Stimulated activated CD4-positive, alpha-beta T cell treated with anti-CD3 and anti-CD28 coated beads, Interleukin-1b, Interleukin-23, amount 100 ng/mL, for 4 hours (primary cell): ENCODE data around the gene PCDHB11.
"Not testable (repeated sequence)": the region's sequence is repeated elsewhere in the genome, so short reads cannot be mapped to it uniquely, and the experiment has no call there.

Experiments
- DNase-seq, 2 donors: peaks; one replicate each; pipeline ENCODE4 v3.0.0-alpha.2; 2020; ENCODE audit warnings: low read depth in 2 of 2

PCDHB11 gene

DNA sequence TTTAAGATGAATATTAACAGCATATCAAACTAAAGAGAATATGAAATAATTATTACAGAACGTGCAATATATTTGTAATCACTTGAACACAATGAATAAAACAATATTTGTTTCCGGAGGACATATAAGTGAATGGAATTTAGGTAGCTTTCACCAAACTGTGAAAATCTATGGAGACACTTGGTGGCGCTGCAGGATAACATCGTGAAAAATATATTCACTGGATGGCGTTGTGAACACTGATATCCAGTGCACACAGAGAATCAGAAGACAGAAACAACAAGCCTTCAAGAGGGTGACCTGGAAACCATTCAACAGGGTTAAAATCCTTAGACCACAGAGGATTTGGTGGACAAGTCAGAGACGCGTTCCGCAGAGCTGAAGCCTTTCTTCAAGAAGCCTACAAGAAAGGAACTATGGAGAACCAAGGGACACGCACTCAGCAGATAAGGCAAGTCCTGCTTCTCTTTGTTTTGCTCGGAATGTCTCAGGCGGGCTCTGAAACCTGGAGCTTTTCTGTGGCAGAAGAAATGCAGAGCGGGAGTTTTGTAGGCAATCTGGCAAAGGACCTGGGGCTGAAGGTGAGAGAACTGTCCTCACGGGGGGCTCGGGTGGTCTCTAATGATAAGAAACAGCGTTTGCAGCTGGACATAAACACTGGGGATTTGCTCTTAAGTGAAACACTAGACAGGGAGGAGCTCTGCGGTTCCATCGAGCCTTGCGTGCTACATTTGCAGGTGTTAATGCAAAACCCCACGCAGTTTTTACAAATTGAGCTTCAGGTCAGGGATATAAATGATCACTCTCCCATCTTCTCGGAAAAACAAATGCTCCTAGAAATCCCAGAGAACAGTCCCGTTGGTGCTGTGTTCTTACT is at the start of gene PCDHB11:
Gene PCDHB11 (plus strand): TSS at position 269 of the 877 bp plus-strand sequence. CDS start 148 bp downstream, at position 417.
- no peak for DNase-seq

GRCh38 chr5:141149812-141150211 is 49.6 kb upstream of the PCDHB11 start, which contains the start of gene PCDHB6:
TSS of gene PCDHB6 (plus strand) at chr5:141150057. CDS start at chr5:141150258, 201 bp downstream.
- no peak for DNase-seq

GRCh38 chr5:141150224-141150992 is 49.0 kb upstream of the PCDHB11 start:
- no peak for DNase-seq

DNA sequence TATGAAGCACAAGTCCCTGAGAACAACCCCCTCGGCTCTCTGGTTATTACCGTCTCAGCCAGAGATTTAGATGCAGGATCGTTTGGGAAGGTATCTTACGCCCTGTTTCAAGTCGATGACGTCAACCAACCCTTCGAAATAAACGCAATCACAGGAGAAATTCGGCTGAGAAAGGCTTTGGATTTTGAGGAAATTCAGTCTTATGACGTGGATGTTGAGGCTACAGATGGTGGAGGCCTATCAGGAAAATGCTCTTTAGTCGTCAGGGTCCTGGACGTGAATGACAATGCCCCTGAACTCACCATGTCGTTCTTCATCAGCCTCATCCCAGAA is 48.5 kb upstream of the PCDHB11 start:
- no peak for DNase-seq

DNA sequence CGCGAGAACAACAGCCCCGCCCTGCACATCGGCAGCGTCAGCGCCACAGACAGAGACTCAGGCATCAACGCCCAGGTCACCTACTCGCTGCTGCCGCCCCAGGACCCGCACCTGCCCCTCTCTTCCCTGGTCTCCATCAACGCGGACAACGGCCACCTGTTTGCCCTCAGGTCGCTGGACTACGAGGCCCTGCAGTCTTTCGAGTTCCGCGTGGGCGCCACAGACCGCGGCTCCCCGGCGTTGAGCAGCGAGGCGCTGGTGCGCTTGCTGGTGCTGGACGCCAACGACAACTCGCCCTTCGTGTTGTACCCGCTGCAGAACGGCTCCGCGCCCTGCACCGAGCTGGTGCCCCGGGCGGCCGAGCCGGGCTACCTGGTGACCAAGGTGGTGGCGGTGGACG is 47.8 kb upstream of the PCDHB11 start:
- not testable (repeated sequence) for DNase-seq

DNA sequence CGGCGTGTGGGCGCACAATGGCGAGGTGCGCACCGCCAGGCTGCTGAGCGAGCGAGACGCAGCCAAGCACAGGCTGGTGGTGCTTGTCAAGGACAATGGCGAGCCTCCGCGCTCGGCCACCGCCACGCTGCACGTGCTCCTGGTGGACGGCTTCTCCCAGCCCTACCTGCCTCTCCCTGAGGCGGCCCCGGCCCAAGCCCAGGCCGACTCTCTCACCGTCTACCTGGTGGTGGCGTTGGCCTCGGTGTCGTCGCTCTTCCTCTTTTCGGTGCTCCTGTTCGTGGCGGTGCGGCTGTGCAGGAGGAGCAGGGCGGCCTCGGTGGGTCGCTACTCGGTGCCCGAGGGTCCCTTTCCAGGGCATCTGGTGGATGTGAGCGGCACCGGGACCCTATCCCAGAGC is 47.3 kb upstream of the PCDHB11 start:
- DNase-seq: not testable (repeated sequence)

DNA sequence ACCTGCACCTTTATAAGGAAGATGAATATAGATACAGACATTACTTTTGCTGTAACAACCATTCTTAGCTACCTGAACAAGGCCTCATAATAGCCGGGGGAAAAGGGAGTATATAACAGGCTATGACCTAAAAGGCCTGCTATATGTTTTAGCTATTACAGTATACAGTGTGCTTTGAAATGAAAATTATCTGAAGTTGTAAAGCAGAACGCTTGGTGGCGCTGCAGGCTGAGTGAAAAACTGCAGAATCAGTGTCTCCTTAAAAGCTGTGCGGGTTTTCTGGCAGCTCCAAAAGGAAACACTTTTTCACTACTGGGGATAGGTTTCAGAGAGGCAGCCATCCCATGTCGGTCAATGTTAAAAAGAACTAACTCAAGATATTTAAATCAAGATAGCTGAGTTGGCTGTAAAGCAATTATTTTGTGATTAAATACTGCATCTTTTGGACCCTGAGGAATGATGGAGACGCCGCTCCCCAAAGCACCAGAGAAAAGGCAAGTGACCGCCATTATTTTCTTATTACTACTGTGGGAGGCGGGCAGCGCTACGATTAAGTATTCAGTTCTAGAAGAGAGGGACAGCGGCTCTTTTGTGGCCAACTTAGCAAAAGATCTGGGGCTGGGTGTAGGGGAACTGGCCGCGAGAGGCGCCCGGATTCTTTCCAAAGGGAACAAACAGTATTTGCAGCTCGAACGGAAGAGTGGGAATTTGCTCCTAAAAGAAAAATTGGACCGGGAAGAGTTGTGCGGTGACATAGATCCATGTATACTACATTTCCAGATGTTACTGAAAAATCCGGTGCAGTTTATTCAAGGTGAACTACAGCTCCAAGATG is 43.7 kb upstream of the PCDHB11 start:
- DNase-seq: no peak

DNA sequence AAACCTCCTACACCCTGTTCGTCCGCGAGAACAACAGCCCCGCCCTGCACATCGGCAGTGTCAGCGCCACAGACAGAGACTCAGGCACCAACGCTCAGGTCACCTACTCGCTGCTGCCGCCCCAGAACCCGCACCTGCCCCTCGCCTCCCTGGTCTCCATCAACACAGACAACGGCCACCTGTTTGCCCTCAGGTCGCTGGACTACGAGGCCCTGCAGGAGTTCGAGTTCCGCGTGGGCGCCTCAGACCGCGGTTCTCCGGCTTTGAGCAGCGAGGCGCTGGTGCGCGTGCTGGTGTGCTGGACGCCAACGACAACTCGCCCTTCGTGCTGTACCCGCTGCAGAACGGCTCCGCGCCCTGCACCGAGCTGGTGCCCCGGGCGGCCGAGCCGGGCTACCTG is 42.1 kb upstream of the PCDHB11 start:
- not testable (repeated sequence) for DNase-seq

DNA sequence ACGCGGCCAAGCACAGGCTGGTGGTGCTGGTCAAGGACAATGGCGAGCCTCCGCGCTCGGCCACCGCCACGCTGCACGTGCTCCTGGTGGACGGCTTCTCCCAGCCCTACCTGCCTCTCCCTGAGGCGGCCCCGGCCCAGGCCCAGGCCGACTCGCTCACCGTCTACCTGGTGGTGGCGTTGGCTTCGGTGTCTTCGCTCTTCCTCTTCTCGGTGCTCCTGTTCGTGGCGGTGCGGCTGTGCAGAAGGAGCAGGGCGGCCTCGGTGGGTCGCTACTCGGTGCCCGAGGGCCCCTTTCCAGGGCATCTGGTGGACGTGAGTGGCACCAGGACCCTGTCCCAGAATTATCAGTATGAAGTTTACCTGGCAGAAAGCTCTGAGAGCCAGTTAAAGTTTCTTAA is 41.5 kb upstream of the PCDHB11 start:
- not testable (repeated sequence) for DNase-seq

DNA sequence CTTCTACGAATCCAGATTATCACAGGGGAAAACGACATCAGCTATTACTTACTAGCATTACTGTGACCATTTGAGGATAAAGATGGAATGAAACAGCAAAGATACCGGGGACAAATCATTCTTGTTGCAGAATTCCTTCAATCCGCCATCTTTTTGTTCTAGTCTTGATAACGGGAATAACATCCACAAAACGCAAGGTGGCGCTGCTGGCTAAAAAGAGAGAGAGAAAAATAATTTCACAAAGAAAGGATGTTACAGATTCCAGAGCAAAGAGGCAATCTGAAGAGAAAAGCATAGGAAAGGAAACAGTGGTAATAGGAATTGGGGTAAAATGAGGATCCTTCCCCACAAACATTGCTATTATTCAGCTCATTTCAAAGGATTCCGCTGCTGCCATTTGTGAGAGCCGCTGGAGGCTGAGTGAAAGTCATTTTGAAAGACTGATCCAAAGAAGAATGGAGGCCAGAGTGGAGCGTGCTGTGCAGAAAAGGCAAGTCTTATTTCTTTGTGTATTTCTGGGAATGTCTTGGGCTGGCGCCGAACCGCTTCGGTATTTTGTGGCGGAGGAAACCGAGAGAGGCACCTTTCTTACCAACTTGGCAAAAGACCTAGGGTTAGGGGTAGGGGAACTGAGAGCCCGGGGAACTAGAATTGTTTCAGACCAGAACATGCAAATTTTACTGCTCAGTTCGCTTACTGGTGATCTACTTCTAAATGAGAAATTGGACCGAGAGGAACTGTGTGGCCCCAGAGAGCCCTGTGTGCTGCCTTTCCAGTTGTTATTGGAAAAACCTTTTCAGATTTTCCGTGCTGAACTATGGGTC is 26.8 kb upstream of the PCDHB11 start, which contains the start of gene PCDHB7:
Gene PCDHB7 (plus strand): TSS at position 264 of the 824 bp plus-strand sequence. CDS start 192 bp downstream, at position 456.
- DNase-seq: no peak

DNA sequence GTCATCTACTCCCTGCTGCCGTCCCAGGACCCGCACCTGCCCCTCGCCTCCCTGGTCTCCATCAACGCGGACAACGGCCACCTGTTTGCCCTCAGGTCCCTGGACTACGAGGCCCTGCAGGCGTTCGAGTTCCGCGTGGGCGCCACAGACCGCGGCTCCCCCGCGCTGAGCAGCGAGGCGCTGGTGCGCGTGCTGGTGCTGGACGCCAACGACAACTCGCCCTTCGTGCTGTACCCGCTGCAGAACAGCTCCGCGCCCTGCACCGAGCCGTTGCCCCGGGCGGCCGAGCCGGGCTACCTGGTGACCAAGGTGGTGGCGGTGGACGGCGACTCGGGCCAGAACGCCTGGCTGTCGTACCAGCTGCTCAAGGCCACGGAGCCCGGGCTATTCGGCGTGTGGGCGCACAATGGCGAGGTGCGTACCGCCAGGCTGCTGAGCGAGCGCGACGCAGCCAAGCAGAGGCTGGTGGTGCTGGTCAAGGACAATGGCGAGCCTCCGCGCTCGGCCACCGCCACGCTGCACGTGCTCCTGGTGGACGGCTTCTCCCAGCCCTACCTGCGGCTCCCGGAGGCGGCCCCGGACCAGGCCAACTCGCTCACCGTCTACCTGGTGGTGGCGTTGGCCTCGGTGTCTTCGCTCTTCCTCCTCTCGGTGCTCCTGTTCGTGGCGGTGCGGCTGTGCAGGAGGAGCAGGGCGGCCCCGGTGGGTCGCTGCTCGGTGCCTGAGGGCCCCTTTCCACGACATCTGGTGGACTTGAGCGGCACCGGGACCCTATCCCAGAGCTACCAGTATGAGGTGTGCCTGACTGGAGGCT is 24.9 kb upstream of the PCDHB11 start:
- DNase-seq: not testable (repeated sequence)

DNA sequence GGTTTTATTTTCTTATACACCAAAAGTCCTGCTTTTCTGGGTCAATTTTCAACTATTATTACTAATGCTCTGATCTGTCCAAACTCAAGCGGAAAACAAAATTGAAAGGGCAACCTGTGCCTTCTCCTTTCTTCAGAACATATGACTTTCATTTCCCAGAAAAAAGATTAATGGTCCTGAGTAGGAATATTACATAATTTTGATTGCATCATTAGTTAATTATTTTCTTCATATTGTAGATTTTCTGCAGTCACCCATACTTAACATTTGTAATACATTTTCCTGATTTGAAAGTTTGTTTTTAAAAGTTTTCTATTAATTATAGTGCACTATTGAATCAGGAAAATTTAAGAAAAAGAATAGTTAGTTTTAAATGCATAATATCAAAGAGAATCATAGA is 23.5 kb upstream of the PCDHB11 start:
- DNase-seq: no peak

DNA sequence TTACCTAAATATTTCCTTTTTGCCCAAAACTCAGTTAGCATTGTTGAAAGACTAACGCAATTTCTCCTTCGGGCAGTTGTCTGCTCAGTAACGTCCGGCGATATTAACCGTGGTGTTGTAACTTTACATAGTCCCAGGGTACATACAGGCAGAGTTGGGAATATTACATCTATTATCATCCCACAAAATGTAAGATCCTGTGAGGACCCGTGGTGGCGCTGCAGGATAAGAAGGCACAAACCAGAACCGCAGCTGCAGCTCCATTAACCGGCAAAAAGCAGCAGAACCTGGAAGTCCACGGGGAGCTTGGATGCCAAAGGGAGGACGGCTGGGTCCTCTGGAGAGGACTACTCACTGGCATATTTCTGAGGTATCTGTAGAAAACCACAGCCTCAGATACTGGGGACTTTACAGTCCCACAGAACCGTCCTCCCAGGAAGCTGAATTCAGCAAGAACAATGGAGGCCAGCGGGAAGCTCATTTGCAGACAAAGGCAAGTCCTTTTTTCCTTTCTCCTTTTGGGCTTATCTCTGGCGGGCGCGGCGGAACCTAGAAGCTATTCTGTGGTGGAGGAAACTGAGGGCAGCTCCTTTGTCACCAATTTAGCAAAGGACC is 21.7 kb upstream of the PCDHB11 start, which contains the start of gene PCDHB8:
Gene PCDHB8 (plus strand): TSS at position 214 of the 615 bp plus-strand sequence. CDS start 245 bp downstream, at position 459.
- DNase-seq: not testable (repeated sequence)

DNA sequence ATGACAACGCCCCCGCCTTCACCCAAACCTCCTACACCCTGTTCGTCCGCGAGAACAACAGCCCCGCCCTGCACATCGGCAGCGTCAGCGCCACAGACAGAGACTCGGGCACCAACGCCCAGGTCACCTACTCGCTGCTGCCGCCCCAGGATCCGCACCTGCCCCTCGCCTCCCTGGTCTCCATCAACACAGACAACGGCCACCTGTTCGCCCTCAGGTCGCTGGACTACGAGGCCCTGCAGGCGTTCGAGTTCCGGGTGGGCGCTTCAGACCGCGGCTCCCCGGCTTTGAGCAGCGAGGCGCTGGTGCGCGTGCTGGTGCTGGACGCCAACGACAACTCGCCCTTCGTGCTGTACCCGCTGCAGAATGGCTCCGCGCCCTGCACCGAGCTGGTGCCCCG is 20.1 kb upstream of the PCDHB11 start:
- not testable (repeated sequence) for DNase-seq

DNA sequence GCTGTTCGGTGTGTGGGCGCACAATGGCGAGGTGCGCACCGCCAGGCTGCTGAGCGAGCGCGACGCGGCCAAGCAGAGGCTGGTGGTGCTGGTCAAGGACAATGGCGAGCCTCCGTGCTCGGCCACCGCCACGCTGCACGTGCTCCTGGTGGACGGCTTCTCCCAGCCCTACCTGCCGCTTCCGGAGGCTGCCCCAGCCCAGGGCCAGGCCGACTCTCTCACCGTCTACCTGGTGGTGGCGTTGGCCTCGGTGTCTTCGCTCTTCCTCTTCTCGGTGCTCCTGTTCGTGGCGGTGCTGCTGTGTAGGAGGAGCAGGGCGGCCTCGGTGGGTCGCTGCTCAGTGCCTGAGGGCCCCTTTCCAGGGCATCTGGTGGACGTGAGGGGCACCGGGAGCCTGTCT is 19.6 kb upstream of the PCDHB11 start:
- DNase-seq: not testable (repeated sequence)

- DNase-seq: no peak
These were observed 19.1 kb upstream of the PCDHB11 start for GRCh38 chr5:141180313-141180712.

DNA sequence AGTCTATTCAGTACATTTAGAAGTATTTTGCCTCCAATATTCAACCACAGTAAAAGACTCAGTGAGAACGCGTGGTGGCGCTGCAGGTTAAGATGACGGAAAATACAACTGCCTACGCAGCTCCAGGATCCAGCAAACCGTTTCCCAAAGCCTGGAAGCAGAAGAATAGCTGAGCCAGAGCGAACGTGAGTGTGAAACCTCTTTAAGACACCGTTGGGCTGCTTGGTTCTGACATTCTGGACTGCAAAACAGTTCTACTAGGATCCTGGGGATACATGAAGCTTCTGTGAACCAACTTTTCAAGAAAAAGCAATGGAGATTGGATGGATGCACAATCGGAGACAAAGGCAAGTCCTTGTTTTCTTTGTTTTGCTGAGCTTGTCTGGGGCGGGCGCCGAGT is 17.2 kb upstream of the PCDHB11 start, which contains the start of gene PCDHB16:
Gene PCDHB16 (plus strand): TSS at position 140 of the 400 bp plus-strand sequence. CDS start 173 bp downstream, at position 313.
- no peak for DNase-seq

DNA sequence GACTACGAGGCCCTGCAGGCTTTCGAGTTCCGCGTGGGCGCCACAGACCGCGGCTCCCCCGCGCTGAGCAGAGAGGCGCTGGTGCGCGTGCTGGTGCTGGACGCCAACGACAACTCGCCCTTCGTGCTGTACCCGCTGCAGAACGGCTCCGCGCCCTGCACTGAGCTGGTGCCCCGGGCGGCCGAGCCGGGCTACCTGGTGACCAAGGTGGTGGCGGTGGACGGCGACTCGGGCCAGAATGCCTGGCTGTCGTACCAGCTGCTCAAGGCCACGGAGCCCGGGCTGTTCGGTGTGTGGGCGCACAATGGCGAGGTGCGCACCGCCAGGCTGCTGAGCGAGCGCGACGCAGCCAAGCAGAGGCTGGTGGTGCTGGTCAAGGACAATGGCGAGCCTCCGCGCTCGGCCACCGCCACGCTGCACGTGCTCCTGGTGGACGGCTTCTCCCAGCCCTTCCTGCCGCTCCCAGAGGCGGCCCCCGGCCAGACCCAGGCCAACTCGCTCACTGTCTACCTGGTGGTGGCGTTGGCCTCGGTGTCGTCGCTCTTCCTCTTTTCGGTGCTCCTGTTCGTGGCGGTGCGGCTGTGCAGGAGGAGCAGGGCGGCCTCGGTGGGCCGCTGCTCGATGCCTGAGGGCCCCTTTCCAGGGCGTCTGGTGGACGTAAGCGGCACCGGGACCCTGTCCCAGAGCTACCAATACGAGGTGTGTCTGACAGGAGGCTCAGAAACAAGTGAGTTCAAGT is 15.1 kb upstream of the PCDHB11 start:
- not testable (repeated sequence) for DNase-seq
